HG02588 (cell line): ENCODE measurements around the gene TMEM254.
"Not testable (repeated sequence)": the region's sequence is repeated elsewhere in the genome, so short reads cannot be mapped to it uniquely, and the experiment has no call there.

Experiments used
- ATAC-seq: cut with Tn5 transposase; IDR thresholded peaks from one replicate; pipeline ENCODE4 v1.9.1; 2021; ENCODE audit warnings: mild to moderate bottlenecking, moderate library complexity; ENCODE audit not compliant: unreplicated experiment

The TMEM254 gene

GRCh38 chr10:80075781-80076180, 2.7 kb upstream of the TMEM254 start:
- ATAC-seq = no peak

DNA sequence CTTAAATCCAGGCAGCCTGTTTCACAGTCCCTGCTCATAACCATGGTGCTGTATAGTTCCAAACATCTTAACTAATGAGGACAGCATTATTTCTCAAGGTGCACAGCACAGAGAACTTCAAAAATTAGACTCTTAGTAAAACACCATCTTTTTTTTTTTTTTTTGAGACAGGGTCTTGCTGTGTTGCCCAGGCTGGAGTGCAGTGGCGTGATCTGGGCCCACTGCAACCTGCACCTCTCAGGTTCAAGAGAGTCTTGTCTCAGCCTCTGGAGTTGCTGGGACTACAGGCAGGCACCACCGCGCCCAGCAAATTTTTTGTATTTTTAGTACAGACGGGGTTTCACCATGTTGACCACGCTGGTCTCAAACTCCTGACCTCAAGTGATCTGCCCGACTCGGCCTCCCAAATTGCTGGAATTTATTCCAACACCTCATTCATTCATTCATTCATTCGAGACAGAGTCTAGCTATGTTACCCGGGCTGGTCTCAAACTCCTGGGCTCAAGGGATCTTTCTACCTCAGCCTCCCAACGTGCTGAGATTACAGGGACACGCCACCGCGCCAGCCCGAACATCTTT, 507 bp upstream of the TMEM254 start:
- ATAC-seq = no peak

- ATAC-seq = no peak
Measured at GRCh38 chr10:80079312-80079719, 851 bp downstream of the TMEM254 start.

- no peak for ATAC-seq
Measured at GRCh38 chr10:80081026-80081425, 2.6 kb downstream of the TMEM254 start.

GRCh38 chr10:80081801-80082750, 3.6 kb downstream of the TMEM254 start:
- ATAC-seq = no peak

GRCh38 chr10:80090121-80090520, 11.7 kb downstream of the TMEM254 start:
- no peak for ATAC-seq

- ATAC-seq = no peak
Measured at GRCh38 chr10:80094231-80094630, 15.8 kb downstream of the TMEM254 start.

- not testable (repeated sequence) for ATAC-seq
Measured at GRCh38 chr10:80098272-80098671, 19.8 kb downstream of the TMEM254 start.

DNA sequence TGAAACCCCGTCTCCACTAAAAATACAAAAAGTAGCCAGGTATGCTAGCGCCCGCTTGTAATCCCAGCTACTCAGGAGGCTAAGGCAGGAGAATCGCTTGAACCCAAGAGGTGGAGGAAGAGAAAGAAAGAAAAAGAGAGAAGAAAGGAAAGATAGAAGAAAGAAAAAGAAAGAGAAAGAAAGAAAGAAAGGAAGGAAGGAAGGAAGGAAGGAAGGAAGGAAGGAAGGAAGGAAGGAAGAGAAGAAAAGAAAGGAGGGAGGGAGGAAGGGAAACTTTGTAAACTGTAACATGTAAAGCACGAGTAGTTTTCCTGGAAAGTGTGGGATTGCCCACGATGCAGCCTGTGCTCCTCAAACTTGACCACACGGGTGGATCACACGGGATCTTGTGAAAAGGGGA, 20.8 kb downstream of the TMEM254 start:
- not testable (repeated sequence) for ATAC-seq

- no peak for ATAC-seq
Measured at GRCh38 chr10:80100116-80100515, 21.7 kb downstream of the TMEM254 start.

DNA sequence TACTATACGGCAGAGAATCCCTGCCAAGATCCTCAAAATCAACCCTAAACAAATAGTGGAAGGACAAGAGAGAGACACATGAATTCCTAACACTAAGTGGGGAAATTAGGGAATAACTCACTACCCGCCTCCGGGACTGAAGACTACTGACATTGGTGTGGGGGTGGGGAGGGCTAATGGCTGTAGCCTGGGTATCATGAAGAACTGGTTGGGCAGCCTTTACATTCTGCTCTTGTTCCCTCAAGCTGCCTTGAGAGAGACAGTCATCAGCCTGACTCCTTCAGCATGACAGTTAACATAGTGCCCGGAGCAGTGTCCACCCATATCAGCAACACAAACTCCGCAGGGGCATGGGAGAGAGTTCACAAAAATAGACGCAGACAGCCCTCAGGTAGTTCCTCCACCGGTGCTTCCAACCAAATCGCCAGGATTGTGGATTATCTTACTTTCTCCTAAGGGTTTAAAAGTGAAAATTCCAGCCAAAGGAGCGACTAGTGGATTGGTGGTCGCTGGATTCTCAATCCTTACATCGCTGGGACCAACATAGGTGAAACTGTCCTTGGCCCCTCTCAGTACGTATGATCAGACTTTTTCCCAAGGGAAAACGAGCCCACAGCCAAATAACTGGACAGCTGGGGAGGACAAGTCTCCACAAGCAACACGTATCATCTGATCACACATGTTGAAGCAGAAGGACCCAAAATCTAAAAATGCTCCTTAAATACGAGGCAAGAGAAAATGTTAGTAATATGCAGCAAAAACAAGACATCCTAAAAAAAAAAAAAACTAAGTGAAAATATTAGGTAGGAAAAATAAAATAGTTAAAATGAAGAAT, 22.6 kb downstream of the TMEM254 start:
- no peak for ATAC-seq

- ATAC-seq = no peak
Measured at GRCh38 chr10:80104066-80104926, 25.8 kb downstream of the TMEM254 start.

DNA sequence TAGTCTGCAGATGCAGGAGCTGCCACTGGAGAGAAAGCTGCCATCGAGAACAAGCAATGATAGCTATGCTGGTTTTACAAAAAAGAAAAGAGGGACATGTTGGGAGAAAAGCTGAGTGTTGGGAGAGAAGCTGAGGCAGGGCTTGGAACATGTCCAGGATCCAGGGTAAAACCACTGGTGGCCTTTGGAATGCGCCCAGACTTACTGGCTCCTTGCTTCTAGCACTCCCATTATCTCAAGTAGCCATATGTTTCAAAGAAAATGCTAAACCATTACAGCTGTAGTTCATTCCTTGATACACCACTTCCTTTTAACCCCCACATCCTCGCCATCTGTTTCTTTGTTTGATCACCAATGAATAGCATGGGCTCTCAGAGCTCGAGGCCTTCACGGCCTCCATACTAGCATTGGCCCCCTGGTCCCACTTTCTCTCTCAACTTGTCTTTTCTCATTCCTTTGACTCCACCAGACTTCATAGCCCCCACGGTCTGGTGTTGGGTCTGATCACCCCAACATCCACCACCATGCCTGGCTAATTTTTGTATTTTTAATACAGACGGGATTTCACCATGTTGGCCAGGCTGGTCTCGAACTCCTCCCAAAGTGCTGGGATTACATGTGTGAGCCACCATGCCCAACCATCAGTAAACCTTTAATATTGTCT, 30.2 kb downstream of the TMEM254 start:
- ATAC-seq = no peak

DNA sequence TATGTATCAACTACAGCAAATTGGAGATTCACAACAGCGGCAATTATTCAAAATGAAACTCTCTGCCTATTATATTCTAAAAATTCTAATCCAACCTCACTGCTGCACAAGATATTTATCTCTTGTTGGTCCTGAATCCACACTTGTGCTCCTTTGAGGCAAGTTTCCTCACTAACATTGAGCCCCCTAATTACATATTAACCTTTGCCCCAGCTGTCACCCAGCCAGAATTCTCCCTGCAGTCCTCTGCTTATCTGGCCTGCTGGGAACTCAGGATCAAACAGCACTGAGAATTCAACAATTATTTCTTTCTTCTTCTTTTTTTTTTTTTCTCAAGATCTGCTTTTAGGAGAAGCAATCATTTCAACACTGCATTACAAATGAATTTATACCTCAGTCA, 32.5 kb downstream of the TMEM254 start:
- ATAC-seq = no peak

- ATAC-seq = no peak
Measured at GRCh38 chr10:80118669-80119068, 40.2 kb downstream of the TMEM254 start.

DNA sequence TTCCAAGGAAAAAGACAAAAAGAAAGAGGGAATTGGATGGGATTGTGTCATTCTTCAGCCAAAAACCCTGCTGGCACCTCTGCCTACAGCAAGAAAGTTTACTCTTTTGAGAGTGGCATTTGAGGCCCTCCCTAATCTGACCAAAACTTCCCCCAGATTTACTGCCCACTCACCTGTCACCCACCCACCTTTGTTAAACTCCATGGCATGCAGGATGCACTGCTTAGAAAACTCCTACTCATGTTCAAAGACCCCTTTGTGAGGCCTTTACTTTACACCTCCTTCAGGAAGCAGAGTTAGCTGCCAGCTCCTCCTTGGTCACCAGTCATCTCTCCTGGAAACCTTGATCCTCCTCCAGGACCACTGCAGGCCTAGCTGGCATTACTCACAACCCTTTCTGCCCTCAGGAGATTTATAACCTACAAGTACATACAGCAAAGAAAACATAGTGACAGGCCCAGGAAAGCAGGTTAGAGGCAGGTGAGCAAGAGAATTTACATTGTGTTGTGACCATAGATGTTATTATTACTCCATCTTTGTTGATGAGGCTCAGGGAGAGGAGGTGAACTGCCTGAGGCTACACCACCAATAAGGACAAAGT, 43.7 kb downstream of the TMEM254 start:
- no peak for ATAC-seq

GRCh38 chr10:80122746-80123145, 44.3 kb downstream of the TMEM254 start:
- no peak for ATAC-seq

DNA sequence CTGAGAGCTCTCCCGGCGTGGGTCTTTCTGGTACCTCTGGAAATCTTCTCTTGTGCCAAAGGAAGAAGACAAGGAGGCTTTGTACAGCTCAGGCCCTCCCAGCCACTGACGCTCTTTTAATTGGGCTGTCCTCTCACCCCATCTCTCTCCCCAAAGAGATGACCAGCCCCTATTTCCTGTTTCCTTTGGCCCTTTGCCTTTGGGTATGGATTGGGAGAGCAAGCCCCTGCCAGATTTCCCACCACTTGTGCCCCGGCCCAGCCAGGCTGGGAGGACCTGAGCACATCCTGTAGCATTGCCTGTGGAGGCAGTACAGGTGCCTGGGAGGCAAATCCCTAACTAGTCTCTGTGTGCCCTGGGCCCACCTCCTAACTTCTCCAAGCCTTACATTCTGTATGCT, 48.4 kb downstream of the TMEM254 start:
- no peak for ATAC-seq

DNA sequence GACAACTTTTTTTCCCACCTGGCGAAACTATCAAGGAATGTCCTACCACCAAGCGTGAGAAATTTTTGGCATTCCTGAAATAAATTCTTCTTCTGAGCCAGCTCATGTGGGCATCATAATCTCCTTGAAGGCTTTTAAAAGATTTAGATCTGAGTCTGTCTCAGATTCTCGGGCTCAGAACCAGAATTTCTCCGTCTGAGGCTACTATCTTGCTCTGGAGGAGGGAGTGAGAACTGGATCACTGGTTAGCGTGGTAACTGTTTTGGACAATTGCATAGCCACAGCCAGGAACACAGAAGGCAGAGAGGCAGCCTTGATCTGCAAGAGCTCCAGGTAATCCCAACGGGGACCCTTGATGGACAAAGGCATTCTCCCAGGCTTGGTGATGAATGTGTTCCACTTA, 53.0 kb downstream of the TMEM254 start:
- ATAC-seq = no peak
